Posterior cingulate gyrus (tissue), 11 donors: ENCODE results near the gene HCRTR2.
A peak's percentile ranks its signal among the peaks of the same experiment; 100 is the strongest.
"Not testable (repeated sequence)": the region's sequence is repeated elsewhere in the genome, so short reads cannot be mapped to it uniquely, and the experiment has no call there.

Source experiments
- DNase-seq, 10 donors: peaks; one replicate each; pipeline versions ENCODE4 v3.0.0 to v3.0.0-alpha.2; 2020 to 2021; ENCODE audit warnings: mixed read lengths in 3 of 10
- intact Hi-C: fragments of 100-400 bp; cut with DNase I; formaldehyde crosslinking; loops from one replicate; pipeline ENCODE4 v1.15.1; 2023

The HCRTR2 gene

GRCh38 chr6:55174211-55175026 lies at the start of gene HCRTR2:
Gene HCRTR2 (plus strand): TSS chr6:55174515. CDS start chr6:55174588, 73 bp downstream.
- intact Hi-C loops, result no loop called here
- peak in 5 of 10 donors; percentile 15 to 79 (median 70) for DNase-seq

GRCh38 chr6:55130806-55131324 lies 43.5 kb upstream of the HCRTR2 start:
- intact Hi-C loops, result no loop called here
- DNase-seq, result no peak

GRCh38 chr6:55131616-55132015 lies 42.7 kb upstream of the HCRTR2 start:
- DNase-seq, result no peak
- intact Hi-C loops, result no loop called here

- DNase-seq, result no peak
- intact Hi-C loops, result no loop called here
These were observed 37.4 kb upstream of the HCRTR2 start for GRCh38 chr6:55136916-55137315.

- intact Hi-C loops, result no loop called here
- DNase-seq, result peak in 1 of 10 donors; percentile 2
These were observed 36.2 kb upstream of the HCRTR2 start for GRCh38 chr6:55137929-55138693.

- DNase-seq, result no peak
- intact Hi-C loops, result no loop called here
These were observed 32.7 kb upstream of the HCRTR2 start for GRCh38 chr6:55141611-55142010.

GRCh38 chr6:55142610-55143009 lies 31.7 kb upstream of the HCRTR2 start:
- intact Hi-C loops, result no loop called here
- DNase-seq, result no peak

GRCh38 chr6:55153284-55153683 lies 21.0 kb upstream of the HCRTR2 start:
- DNase-seq, result no peak
- intact Hi-C loops, result no loop called here

GRCh38 chr6:55158784-55159183 lies 15.5 kb upstream of the HCRTR2 start:
- intact Hi-C loops, result not testable (repeated sequence)
- DNase-seq, result peak in 2 of 10 donors; percentile 42 to 49

- no peak for DNase-seq
- intact Hi-C loops, result no loop called here
These were observed 6.5 kb upstream of the HCRTR2 start for GRCh38 chr6:55167860-55168259.

GRCh38 chr6:55175078-55176049 lies 1.0 kb downstream of the HCRTR2 start:
- intact Hi-C loops, result no loop called here
- DNase-seq, result no peak

DNA sequence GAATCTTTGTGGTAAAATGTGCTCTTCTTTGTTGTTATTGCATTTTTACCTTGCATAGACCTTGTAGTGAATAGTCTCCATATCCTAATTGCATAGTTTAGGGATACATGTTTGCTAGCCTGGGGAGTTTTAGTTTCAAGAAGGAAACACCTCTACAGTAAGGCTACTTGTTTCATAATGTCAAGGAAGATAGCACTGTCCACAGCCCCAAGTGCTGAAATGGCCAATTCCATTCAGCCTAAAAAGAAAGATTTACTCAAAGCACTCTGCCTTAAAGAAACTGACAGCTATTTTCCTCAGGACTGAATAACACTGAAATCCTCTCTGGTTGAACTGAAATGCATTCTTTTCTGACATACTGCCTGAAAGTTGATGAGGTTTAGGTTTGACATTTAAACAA lies 2.6 kb downstream of the HCRTR2 start:
- intact Hi-C loops, result no loop called here
- no peak for DNase-seq

GRCh38 chr6:55180258-55180657 lies 5.9 kb downstream of the HCRTR2 start:
- intact Hi-C loops, result no loop called here
- no peak for DNase-seq

- peak in 1 of 10 donors; percentile 67 for DNase-seq
- intact Hi-C loops, result no loop called here
These were observed 7.8 kb downstream of the HCRTR2 start for GRCh38 chr6:55182016-55182650.

GRCh38 chr6:55184782-55185530 lies 10.6 kb downstream of the HCRTR2 start:
- intact Hi-C loops, result no loop called here
- no peak for DNase-seq

DNA sequence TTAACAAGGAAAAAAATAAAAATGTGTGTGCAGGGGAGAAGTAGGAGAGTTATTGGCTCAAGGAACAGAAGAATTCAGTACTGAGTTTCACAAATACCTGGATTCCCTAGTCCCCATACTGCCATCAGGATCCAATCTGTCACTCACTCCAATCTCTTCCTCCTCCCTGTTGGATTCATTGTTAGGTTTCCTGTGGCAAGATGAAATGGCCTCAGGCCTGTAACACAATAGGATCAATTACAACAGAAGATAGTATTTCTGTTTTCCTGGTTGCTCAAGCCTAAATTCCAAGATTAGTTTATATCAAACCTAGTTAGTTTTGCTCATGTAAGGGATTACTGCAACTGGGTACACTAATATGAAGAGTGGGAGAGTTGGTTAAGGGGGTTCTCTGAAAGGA lies 24.4 kb downstream of the HCRTR2 start:
- DNase-seq, result no peak

DNA sequence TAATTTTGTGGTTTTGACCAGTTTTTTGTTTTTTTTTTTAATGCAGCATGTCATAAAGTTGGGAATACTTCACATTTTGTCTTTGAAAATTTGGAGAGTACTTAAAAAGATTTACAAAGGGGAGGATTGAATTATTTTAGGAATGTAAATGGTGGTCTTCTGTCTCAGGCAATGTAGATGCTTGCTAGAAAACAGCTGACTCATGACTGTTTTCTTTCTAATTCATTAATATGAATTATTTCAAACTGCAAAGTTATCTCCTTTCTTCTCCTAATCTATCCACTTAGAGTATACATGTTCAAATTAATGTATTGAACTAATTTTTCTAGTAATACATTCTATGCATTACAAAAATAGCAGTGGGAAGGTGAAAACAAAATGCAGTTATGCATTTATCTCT lies 24.9 kb downstream of the HCRTR2 start:
- no peak for DNase-seq
- intact Hi-C loops, result no loop called here

More for the DNA sequence above, 24.4 kb downstream of the HCRTR2 start:
- intact Hi-C loops, result no loop called here

DNA sequence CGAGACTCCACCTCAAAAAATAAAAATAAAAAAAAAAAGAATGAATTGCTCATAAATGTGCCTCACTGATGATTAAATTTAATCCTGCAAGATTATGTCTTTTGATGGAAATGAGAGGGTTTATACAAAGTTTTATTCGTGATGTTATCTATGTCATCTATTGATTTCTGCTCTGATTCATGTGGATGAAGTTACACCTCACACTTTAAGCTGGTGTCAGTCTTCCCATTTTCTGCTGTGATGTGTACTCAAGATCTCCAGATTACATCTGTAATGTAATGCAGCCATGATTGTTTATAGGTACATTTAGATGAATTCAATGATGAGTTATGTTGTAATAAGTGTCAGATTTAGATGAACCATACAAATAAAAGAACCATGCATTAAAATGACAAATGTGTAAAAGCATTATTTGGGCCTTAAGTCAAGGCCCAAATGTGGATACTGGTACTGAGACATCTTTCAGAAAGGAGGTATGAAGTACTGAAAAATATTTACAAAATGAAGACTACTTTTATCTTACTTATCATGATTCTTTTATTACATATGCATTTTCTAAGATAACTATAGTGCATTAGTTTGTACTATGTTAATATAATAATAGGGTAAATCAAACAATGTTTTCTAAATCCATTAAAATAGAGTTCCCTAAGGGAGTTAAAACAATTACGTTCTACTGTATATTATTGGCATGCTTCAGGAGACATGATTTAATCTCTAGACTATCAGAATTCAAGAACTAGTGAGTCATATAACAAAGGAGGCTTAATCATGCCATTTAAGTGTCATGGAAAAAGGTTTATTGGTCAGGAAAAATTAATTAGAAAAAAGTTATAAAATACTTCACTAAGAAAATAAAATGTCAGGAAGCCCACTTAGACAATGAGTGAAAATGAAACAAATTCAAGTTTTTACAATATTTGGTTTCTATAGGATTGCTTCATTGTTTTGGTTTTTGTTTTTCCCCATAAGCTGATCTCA lies 34.5 kb downstream of the HCRTR2 start:
- no peak for DNase-seq
- intact Hi-C loops, result no loop called here
